K562 (cell line): Measurements from ENCODE around the gene TRAPPC4. TPM values are rescaled to one million over a fixed set of nuclear protein-coding genes. Genes with fewer than 3 reads are reported as not detected.

Source experiments
- BHLHE40 ChIP-seq: IDR thresholded peaks from 2 replicates; pipeline ENCODE4 v1.6.1; 2011; ENCODE audit warnings: low read length, improper control_type of control experiment
- ELF2 ChIP-seq: fragments of 250-450 bp; sonication (Bioruptor Pico); IDR thresholded peaks from 2 replicates; pipeline ENCODE4 v1.5.0; 2021; ENCODE audit warnings: mild to moderate bottlenecking
- ETV6 ChIP-seq, 3 experiments: fragments of 150-350 bp in 1 of 3; sonication (generic) in 1 of 3; formaldehyde crosslinking in 1 of 3; IDR thresholded peaks; 2 replicates each; pipeline versions ENCODE4 v1.6.1 to v1.8.0; 2014 to 2022; ENCODE audit warnings: borderline replicate concordance in 2 of 3, low read depth in 2 of 3, antibody characterized with exemption in 1 of 3, low read length in 1 of 3, mild to moderate bottlenecking in 1 of 3, missing genetic modification reagents in 1 of 3
- HDGF ChIP-seq: fragments of 450-650 bp; IDR thresholded peaks from 2 replicates; pipeline ENCODE4 v1.6.1; 2016
- HNRNPK ChIP-seq: fragments of 200-400 bp; formaldehyde crosslinking; IDR thresholded peaks from one replicate; pipeline ENCODE4 v1.6.1; 2018; ENCODE audit warnings: mild to moderate bottlenecking, low read depth, low read length; ENCODE audit not compliant: poor library complexity, severe bottlenecking
- ILF3 ChIP-seq: fragments of 450-650 bp; IDR thresholded peaks from 2 replicates; pipeline ENCODE4 v1.6.1; 2018; ENCODE audit warnings: antibody characterized with exemption, mild to moderate bottlenecking, moderate library complexity, borderline replicate concordance
- MAZ ChIP-seq, 2 experiments: fragments of 450-650 bp in 1 of 2; sonication (generic) in 1 of 2; formaldehyde crosslinking; IDR thresholded peaks in 1 of 2; conservative IDR thresholded peaks in 1 of 2; 2 replicates each; pipeline versions ENCODE4 v1.4.0 to v1.5.0; 2020; ENCODE audit warnings: mild to moderate bottlenecking in 1 of 2, missing genetic modification reagents in 1 of 2
- MTA3 ChIP-seq: fragments of 450-650 bp; formaldehyde crosslinking; IDR thresholded peaks from 2 replicates; pipeline ENCODE4 v1.6.1; 2017; ENCODE audit warnings: mild to moderate bottlenecking, borderline replicate concordance
- ZNF121 ChIP-seq: sonication (generic); formaldehyde crosslinking; conservative IDR thresholded peaks from 2 replicates; pipeline ENCODE4 v1.8.0; 2022; ENCODE audit warnings: missing genetic modification reagents
- ZNF584 ChIP-seq: fragments of 200-800 bp; sonication (Bioruptor generic); IDR thresholded peaks from 2 replicates; pipeline ENCODE4 v1.6.1; 2016; ENCODE audit warnings: low read depth, mild to moderate bottlenecking, missing genetic modification characterization, missing compliant biosample characterization
- ZNF79 ChIP-seq: fragments of 250-450 bp; sonication (Bioruptor Pico); IDR thresholded peaks from 2 replicates; pipeline ENCODE4 v1.4.0; 2020; ENCODE audit warnings: low read depth, mild to moderate bottlenecking, moderate library complexity
- polyA plus RNA-seq, 8 experiments: library from polyadenylated mRNA; depleted of rRNA in 4 of 8; stranded (reverse) in 5 of 8; unstranded in 3 of 8; fragments of >200 nt; fragmentation: Nextera tagmentation in 2 of 8; fragmentation: Illumina TruSeq in 1 of 8; extraction: Ambion mirVana in 2 of 8; extraction: Trizol in 1 of 8; gene quantifications; 2 replicates each; pipeline versions ENCODE4 v1.2.1 to v1.2.3, GENCODE V29; 2011 to 2014; ENCODE audit warnings: inconsistent platforms in 1 of 8, missing spikeins in 1 of 8
- total RNA-seq, 7 experiments: library from RNA; depleted of rRNA in 6 of 7; stranded (reverse); fragments of >200 nt in 6 of 7; fragmentation: Illumina TruSeq in 2 of 7; extraction: Trizol in 2 of 7; gene quantifications; 2 replicates each; pipeline versions ENCODE4 v1.2.1 to v1.2.3, GENCODE V29; 2011 to 2021; ENCODE audit warnings: low replicate concordance in 1 of 7
- TF ChIP-seq, protein P1 (sequence below): fragments of 250-450 bp; sonication (Bioruptor Pico); IDR thresholded peaks from 2 replicates; pipeline ENCODE4 v1.5.0; 2021; ENCODE audit warnings: mild to moderate bottlenecking, moderate library complexity
- TF ChIP-seq, protein P2 (sequence below): fragments of 250-450 bp; sonication (Bioruptor Pico); IDR thresholded peaks from 2 replicates; pipeline ENCODE4 v1.5.1; 2021; ENCODE audit warnings: mild to moderate bottlenecking
- TF ChIP-seq, protein P3 (sequence below): fragments of 450-650 bp; conservative IDR thresholded peaks from 2 replicates; pipeline ENCODE4 v1.6.1; 2016; ENCODE audit warnings: missing genetic modification characterization, low read depth, mild to moderate bottlenecking, missing compliant biosample characterization, moderate library complexity
- TF ChIP-seq, protein P4 (sequence below), 2 experiments: fragments of 450-650 bp; IDR thresholded peaks; 2 replicates each; pipeline ENCODE4 v1.6.1; 2018; ENCODE audit warnings: mild to moderate bottlenecking in 2 of 2, low read depth in 1 of 2; ENCODE audit not compliant: partially characterized antibody in 2 of 2

The TRAPPC4 gene
- total and polyA plus RNA-seq, 9 of the 15 experiments (the other 6 are each of a cell fraction or from before 2014, with no cell fraction given), result 121 to 524 (median 142) TPM

DNA sequence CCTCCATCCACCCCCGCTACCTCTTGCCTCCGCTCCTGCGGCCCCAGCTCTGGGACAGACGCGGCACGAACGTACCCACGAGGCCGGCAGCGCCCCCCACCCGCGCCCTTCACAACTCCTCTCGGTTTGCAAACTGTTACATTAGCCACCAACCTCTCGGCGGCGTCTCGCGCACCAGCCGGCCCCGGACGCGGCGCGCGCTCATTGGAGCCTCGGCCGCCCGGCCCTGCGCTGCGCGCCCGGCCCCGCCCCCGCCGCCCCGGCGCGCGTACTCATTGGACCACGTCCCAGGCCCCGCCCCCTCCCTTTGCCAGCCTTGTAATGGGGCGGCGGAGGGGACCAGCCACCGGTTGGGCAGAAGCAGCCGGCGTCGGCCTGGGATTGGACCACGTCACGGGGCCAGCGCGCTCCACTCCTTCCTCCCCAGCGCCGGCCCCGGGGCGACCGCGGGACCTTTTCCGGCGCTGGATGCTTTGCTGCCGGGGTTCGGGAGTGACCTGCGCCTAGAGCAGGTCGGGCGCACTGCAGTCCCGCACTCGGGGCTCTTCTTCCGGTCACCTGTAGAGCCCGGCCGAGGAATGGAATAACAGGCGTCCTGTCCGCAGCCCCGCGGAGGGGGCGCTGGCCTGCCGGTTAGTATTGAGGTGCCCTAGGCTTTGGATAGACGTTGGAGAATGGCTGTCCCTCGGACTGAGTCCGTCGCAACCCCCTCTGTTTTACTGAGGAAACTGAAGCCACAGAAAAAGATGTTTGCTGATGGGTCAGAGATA lies 38.6 kb downstream of the TRAPPC4 start, which contains the start of gene HYOU1 (continued):
- TF ChIP-seq, protein P1, sequence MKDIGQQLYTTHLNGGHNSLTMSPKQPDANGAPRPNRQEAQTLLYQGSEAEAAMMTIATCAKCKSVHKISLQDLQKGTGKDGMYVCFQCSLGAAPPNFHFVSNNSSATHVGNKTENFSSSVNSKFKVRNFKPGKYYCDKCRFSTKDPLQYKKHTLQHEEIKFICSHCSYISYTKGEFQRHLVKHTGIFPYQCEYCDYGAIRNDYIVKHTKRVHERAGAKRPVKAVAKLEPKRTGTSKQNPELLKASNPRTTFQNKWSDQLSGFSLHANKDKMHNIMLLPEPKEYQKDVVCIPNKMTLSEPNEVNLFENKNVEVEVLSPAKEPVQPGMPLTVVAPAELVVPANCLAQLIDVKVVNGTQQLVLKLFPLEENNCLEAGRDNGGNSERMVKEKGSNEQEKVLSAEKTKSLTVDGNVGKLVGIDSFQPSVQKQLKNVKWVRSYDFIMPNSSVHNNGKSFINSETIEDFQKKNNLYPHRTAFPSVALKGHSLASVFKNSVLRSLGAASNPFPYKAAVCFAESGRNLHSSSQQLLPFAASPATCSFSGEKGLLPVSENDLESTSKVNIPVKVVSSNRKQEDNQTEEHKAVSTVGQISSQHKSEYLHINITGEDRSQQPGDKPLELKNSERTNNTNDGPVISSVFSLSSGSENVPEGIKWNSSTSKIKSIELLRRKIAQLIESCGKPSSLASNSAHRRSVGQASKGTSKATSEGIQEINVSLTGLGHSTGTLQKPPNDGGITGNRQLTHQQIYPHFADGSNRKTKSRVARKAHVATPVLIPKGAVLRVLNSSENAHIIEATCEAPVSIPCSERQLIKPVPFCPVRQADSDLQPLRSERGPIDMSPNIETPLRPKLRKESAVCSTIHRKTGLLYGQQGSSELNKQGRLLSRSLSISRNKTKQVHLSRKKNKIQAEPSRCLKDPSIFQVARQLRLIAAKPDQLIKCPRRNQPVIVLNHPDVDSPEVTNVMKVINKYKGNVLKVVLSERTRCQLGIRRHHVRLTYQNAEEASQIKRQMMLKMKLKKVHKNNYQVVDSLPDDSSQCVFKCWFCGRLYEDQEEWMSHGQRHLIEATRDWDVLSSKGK, result no peak
- TF ChIP-seq, protein P2, sequence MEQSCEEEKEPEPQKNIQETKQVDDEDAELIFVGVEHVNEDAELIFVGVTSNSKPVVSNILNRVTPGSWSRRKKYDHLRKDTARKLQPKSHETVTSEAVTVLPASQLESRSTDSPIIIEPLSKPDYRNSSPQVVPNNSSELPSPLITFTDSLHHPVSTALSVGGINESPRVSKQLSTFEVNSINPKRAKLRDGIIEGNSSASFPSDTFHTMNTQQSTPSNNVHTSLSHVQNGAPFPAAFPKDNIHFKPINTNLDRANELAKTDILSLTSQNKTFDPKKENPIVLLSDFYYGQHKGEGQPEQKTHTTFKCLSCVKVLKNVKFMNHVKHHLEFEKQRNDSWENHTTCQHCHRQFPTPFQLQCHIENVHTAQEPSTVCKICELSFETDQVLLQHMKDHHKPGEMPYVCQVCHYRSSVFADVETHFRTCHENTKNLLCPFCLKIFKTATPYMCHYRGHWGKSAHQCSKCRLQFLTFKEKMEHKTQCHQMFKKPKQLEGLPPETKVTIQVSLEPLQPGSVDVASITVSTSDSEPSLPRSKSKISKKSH, result no peak
- no peak for TF ChIP-seq HNRNPK
- no peak for TF ChIP-seq HDGF
- TF ChIP-seq ZNF79 (CRISPR knock-in tag), result no peak
- peak; percentile 76 to 91 for TF ChIP-seq MAZ (CRISPR knock-in tag; conservative IDR thresholded peaks at IDR 0.05 in 1 of 2, IDR thresholded peaks at IDR 0.05 in 1 of 2)
- TF ChIP-seq, protein P3, sequence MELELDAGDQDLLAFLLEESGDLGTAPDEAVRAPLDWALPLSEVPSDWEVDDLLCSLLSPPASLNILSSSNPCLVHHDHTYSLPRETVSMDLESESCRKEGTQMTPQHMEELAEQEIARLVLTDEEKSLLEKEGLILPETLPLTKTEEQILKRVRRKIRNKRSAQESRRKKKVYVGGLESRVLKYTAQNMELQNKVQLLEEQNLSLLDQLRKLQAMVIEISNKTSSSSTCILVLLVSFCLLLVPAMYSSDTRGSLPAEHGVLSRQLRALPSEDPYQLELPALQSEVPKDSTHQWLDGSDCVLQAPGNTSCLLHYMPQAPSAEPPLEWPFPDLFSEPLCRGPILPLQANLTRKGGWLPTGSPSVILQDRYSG, result no peak
- TF ChIP-seq ZNF584, result no peak
- TF ChIP-seq ZNF121 (CRISPR knock-in tag), result no peak
- TF ChIP-seq ETV6 (IDR thresholded peaks at IDR 0.05; ENCODE audit: borderline replicate concordance in 1 of 2, low read depth in 2 of 2, low read length in 1 of 2), result no peak
- no peak for TF ChIP-seq ETV6 (CRISPR knock-in tag; IDR thresholded peaks at IDR 0.05; ENCODE audit: borderline replicate concordance)
- peak; percentile 31; the same call in 1 of the 2 replicates for TF ChIP-seq BHLHE40
- no peak for TF ChIP-seq ILF3
- TF ChIP-seq, protein P4, sequence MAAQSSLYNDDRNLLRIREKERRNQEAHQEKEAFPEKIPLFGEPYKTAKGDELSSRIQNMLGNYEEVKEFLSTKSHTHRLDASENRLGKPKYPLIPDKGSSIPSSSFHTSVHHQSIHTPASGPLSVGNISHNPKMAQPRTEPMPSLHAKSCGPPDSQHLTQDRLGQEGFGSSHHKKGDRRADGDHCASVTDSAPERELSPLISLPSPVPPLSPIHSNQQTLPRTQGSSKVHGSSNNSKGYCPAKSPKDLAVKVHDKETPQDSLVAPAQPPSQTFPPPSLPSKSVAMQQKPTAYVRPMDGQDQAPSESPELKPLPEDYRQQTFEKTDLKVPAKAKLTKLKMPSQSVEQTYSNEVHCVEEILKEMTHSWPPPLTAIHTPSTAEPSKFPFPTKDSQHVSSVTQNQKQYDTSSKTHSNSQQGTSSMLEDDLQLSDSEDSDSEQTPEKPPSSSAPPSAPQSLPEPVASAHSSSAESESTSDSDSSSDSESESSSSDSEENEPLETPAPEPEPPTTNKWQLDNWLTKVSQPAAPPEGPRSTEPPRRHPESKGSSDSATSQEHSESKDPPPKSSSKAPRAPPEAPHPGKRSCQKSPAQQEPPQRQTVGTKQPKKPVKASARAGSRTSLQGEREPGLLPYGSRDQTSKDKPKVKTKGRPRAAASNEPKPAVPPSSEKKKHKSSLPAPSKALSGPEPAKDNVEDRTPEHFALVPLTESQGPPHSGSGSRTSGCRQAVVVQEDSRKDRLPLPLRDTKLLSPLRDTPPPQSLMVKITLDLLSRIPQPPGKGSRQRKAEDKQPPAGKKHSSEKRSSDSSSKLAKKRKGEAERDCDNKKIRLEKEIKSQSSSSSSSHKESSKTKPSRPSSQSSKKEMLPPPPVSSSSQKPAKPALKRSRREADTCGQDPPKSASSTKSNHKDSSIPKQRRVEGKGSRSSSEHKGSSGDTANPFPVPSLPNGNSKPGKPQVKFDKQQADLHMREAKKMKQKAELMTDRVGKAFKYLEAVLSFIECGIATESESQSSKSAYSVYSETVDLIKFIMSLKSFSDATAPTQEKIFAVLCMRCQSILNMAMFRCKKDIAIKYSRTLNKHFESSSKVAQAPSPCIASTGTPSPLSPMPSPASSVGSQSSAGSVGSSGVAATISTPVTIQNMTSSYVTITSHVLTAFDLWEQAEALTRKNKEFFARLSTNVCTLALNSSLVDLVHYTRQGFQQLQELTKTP (IDR thresholded peaks at IDR 0.05; ENCODE audit: low read depth in 1 of 2, partially characterized antibody in 2 of 2), result peak in 1 of 2 experiments; percentile 55
- peak; percentile 82; the same call in 1 of the 2 replicates for TF ChIP-seq MTA3
- TF ChIP-seq ELF2 (CRISPR knock-in tag), result no peak
